Ishikawa (cell line): ENCODE results near the gene KRT82.

ENCODE experiments used
- CEBPB ChIP-seq: IDR thresholded peaks from 2 replicates; pipeline ENCODE4 v1.6.1; 2012
- CREB1 ChIP-seq: IDR thresholded peaks from 2 replicates; pipeline ENCODE4 v1.6.1; 2012; ENCODE audit warnings: low read depth
- EGR1 ChIP-seq: IDR thresholded peaks from 2 replicates; pipeline ENCODE4 v1.6.1; 2012
- EP300 ChIP-seq: IDR thresholded peaks from 2 replicates; pipeline ENCODE4 v1.6.1; 2012; ENCODE audit warnings: borderline replicate concordance
- FOXM1 ChIP-seq: IDR thresholded peaks from 2 replicates; pipeline ENCODE4 v1.6.1; 2012; ENCODE audit warnings: low read depth, borderline replicate concordance
- NFIC ChIP-seq: IDR thresholded peaks from 2 replicates; pipeline ENCODE4 v1.6.1; 2012
- RAD21 ChIP-seq: IDR thresholded peaks from 2 replicates; pipeline ENCODE4 v1.6.1; 2012; ENCODE audit warnings: low read depth
- TAF1 ChIP-seq: IDR thresholded peaks from 2 replicates; pipeline ENCODE4 v1.6.1; 2012; ENCODE audit warnings: low read depth, mild to moderate bottlenecking
- TCF12 ChIP-seq: IDR thresholded peaks from 2 replicates; pipeline ENCODE4 v1.6.1; 2012; ENCODE audit warnings: low read depth
- TEAD4 ChIP-seq: IDR thresholded peaks from 2 replicates; pipeline ENCODE4 v1.6.1; 2012
- YY1 ChIP-seq: IDR thresholded peaks from 2 replicates; pipeline ENCODE4 v1.6.1; 2012; ENCODE audit warnings: low read depth
- ZBTB7A ChIP-seq: IDR thresholded peaks from 2 replicates; pipeline ENCODE4 v1.6.1; 2012; ENCODE audit warnings: low read depth
- TF ChIP-seq, protein P1 (sequence below): IDR thresholded peaks from 2 replicates; pipeline ENCODE4 v1.6.1; 2012
- TF ChIP-seq, protein P2 (sequence below): IDR thresholded peaks from 2 replicates; pipeline ENCODE4 v1.6.1; 2012
- TF ChIP-seq, protein P3 (sequence below): IDR thresholded peaks from 2 replicates; pipeline ENCODE4 v1.6.1; 2012; ENCODE audit warnings: low read depth, mild to moderate bottlenecking

Gene KRT82

DNA sequence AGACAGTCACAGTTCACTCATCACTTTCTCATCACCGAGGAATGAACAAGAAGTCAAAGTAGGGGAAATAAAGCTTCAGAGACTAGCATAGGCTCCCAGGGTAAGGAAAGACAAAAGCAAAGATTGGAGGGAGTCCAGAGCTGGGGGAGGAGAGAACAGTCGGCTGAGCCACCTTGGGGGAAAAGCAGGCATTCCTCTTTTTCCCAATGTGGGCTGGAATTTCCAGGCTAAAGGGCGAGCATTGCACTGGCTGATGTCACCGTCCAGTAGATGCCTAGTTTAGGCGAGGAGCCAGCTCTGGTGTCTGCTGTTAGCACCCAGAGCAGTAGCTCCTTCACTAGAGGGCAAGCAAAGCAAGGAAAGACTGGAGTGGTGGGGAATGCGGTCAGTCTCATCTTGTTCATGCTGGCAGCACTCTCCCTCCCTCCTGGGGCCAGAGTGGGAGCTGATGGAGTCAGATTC lies 36.5 kb upstream of the KRT82 start:
- TF ChIP-seq NFIC: peak; percentile 68; the same call in 1 of the 2 replicates
- TF ChIP-seq TEAD4: peak; percentile 71
- TF ChIP-seq, protein P1, sequence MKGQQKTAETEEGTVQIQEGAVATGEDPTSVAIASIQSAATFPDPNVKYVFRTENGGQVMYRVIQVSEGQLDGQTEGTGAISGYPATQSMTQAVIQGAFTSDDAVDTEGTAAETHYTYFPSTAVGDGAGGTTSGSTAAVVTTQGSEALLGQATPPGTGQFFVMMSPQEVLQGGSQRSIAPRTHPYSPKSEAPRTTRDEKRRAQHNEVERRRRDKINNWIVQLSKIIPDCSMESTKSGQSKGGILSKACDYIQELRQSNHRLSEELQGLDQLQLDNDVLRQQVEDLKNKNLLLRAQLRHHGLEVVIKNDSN: no peak
- TF ChIP-seq ZBTB7A: no peak
- TF ChIP-seq TAF1: no peak
- no peak for TF ChIP-seq EGR1
- no peak for TF ChIP-seq FOXM1
- TF ChIP-seq, protein P2, sequence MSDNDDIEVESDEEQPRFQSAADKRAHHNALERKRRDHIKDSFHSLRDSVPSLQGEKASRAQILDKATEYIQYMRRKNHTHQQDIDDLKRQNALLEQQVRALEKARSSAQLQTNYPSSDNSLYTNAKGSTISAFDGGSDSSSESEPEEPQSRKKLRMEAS: no peak
- TF ChIP-seq, protein P3, sequence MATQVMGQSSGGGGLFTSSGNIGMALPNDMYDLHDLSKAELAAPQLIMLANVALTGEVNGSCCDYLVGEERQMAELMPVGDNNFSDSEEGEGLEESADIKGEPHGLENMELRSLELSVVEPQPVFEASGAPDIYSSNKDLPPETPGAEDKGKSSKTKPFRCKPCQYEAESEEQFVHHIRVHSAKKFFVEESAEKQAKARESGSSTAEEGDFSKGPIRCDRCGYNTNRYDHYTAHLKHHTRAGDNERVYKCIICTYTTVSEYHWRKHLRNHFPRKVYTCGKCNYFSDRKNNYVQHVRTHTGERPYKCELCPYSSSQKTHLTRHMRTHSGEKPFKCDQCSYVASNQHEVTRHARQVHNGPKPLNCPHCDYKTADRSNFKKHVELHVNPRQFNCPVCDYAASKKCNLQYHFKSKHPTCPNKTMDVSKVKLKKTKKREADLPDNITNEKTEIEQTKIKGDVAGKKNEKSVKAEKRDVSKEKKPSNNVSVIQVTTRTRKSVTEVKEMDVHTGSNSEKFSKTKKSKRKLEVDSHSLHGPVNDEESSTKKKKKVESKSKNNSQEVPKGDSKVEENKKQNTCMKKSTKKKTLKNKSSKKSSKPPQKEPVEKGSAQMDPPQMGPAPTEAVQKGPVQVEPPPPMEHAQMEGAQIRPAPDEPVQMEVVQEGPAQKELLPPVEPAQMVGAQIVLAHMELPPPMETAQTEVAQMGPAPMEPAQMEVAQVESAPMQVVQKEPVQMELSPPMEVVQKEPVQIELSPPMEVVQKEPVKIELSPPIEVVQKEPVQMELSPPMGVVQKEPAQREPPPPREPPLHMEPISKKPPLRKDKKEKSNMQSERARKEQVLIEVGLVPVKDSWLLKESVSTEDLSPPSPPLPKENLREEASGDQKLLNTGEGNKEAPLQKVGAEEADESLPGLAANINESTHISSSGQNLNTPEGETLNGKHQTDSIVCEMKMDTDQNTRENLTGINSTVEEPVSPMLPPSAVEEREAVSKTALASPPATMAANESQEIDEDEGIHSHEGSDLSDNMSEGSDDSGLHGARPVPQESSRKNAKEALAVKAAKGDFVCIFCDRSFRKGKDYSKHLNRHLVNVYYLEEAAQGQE: no peak
- TF ChIP-seq EP300: no peak
- no peak for TF ChIP-seq YY1
- TF ChIP-seq RAD21: peak; percentile 75

DNA sequence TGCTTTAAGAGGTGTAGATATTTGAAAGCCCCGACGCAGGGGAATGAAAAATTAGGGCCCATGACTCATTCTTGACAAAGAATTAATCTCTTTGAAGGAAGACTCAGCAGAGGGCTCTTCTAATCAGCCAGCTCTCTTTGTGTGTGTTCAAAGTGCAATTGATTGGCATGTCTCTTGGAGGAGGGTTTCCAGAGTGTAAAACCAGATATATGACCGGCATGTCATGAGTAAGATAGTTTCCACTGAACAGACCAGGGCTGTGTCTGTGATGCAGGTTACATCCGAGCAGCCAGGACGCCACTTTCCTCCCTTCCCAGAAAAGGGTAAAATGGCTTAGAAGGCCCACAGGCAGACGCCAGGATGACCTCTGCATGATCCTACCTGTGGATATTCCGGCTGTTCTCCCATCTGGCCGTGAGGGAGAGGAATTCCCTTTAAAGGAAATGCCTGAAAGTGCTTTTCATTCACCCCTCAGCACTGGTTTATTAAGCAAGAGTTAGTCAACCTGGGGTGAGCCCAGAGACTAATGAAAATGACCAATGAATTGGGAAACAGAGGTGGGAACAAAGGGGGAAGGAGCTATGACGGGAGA lies 35.3 kb upstream of the KRT82 start:
- TF ChIP-seq CEBPB (no peak), NFIC (no peak), CREB1 (no peak), TCF12 (no peak), TAF1 (no peak), RAD21 (no peak), YY1 (no peak)
- TF ChIP-seq, protein P3: no peak
- TF ChIP-seq, protein P2: no peak

DNA sequence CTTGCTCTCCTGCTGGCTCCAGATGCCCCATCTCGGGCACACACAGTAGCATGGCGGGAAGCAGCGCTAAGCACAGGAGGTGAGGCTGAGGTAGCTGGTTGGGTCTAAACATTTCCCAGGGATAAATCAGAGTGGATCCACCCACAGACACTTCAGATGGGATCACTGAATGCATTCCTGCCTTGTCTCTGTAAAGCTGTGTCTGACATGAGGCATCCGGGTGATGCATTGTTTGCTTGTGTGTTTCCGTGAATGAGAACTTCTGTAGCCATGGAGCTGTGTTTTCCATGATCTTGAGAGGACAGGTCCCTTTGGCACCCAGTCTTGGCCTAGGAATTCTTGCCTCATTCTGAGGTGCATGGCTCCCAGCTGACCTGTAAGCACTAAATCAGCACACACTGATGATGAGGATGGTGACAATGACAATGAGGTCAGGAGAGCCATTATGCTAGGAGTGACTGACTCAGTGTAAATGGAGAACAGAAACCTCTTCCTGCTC lies 34.7 kb upstream of the KRT82 start:
- TF ChIP-seq YY1 (no peak), NFIC (no peak), CEBPB (no peak)

DNA sequence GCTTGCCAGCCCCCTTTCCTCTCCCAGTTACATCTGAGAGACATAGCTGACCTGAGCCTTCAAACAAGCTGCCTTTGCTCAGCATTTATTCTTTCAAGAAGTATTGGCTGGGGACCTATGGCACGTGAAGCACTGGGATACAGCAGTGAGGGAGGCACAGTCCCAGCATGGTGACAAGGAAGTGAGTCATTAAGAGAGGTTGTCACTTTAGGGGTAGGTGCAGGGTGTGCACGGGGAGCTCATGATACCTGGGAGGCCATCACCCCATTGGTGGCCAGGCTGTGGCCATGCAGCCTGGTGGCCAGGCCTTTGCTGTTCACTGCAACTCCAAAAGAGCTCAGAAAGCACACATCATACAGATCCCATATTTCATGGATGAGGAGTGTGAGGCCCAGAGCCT lies 33.7 kb upstream of the KRT82 start:
- no peak for TF ChIP-seq CEBPB
- TF ChIP-seq EGR1: no peak
- TF ChIP-seq, protein P3: no peak
- no peak for TF ChIP-seq TEAD4
- no peak for TF ChIP-seq NFIC
- no peak for TF ChIP-seq TAF1
- TF ChIP-seq EP300: no peak
- no peak for TF ChIP-seq RAD21
- TF ChIP-seq CREB1: no peak
- TF ChIP-seq, protein P1: no peak
- no peak for TF ChIP-seq YY1
- TF ChIP-seq FOXM1: no peak
- no peak for TF ChIP-seq ZBTB7A
- TF ChIP-seq TCF12: no peak
- TF ChIP-seq, protein P2: no peak
